Measurements from ENCODE around the gene GDF3. TPM values are rescaled to one million over a fixed set of nuclear protein-coding genes. Genes with fewer than 3 reads are reported as not detected.
"Not testable (repeated sequence)": the region's sequence is repeated elsewhere in the genome, so short reads cannot be mapped to it uniquely, and the experiment has no call there.

The GDF3 gene
- not detected for total RNA-seq

GRCh38 chr12:7695566-7696197 is at the start of gene GDF3:
TSS of gene GDF3 (minus strand) at chr12:7695775. CDS start at chr12:7695728, 47 bp downstream.
- POLR2A ChIA-PET: no interaction called here
- CTCF ChIA-PET: no interaction called here

GRCh38 chr12:7732993-7733392 is 37.4 kb upstream of the GDF3 start:
- ChIA-PET CTCF (no interaction called here), POLR2A (no interaction called here)

GRCh38 chr12:7731486-7731885 is 35.9 kb upstream of the GDF3 start:
- CTCF ChIA-PET: no interaction called here
- POLR2A ChIA-PET: no interaction called here

GRCh38 chr12:7730984-7731383 is 35.4 kb upstream of the GDF3 start:
- CTCF ChIA-PET, POLR2A ChIA-PET: not testable (repeated sequence)

- CTCF ChIA-PET: no interaction called here
These were observed 34.2 kb upstream of the GDF3 start for GRCh38 chr12:7729746-7730145.

GRCh38 chr12:7723926-7724325 is 28.4 kb upstream of the GDF3 start:
- ChIA-PET POLR2A (no interaction called here), CTCF (interaction anchor here (0.7 kb wide), 2 partner anchors 19 to 27 kb away, joined by 3 read pairs; no protein-coding TSS in a partner anchor)

More at GRCh38 chr12:7729746-7730145, 34.2 kb upstream of the GDF3 start:
- POLR2A ChIA-PET: no interaction called here

GRCh38 chr12:7719946-7720730 is 24.6 kb upstream of the GDF3 start:
- CTCF ChIA-PET: no interaction called here
- POLR2A ChIA-PET: no interaction called here

GRCh38 chr12:7716381-7716780 is 20.8 kb upstream of the GDF3 start:
- ChIA-PET CTCF (no interaction called here), POLR2A (no interaction called here)

- ChIA-PET POLR2A (no interaction called here), CTCF (no interaction called here)
These were observed 17.4 kb upstream of the GDF3 start for GRCh38 chr12:7712841-7713442.

- CTCF ChIA-PET: no interaction called here
- POLR2A ChIA-PET: no interaction called here
These were observed 15.6 kb upstream of the GDF3 start, which contains the start of gene DPPA3 for GRCh38 chr12:7711133-7711532. TSS of gene DPPA3 (plus strand) at chr12:7711433. CDS start at chr12:7711571, 138 bp downstream.

GRCh38 chr12:7709969-7710675 is 14.5 kb upstream of the GDF3 start:
- POLR2A ChIA-PET: interaction anchor here (0.5 kb wide), 1 partner anchor 651 kb away, joined by 3 read pairs; no protein-coding TSS in a partner anchor
- CTCF ChIA-PET: no interaction called here

GRCh38 chr12:7705846-7706245 is 10.3 kb upstream of the GDF3 start:
- CTCF ChIA-PET: no interaction called here
- POLR2A ChIA-PET: no interaction called here

GRCh38 chr12:7695237-7695560 is 376 bp downstream of the GDF3 start:
- POLR2A ChIA-PET: no interaction called here
- CTCF ChIA-PET: no interaction called here

- ChIA-PET CTCF (no interaction called here), POLR2A (no interaction called here)
These were observed 879 bp downstream of the GDF3 start for GRCh38 chr12:7694556-7695236.

- ChIA-PET CTCF (no interaction called here), POLR2A (no interaction called here)
These were observed 1.8 kb downstream of the GDF3 start for GRCh38 chr12:7693793-7694192.

GRCh38 chr12:7681535-7681934 is 14.0 kb downstream of the GDF3 start:
- ChIA-PET CTCF (no interaction called here), POLR2A (no interaction called here)

- ChIA-PET CTCF (interaction anchor here (0.7 to 0.9 kb wide), 2 partner anchors 128 kb away, joined by 3 to 4 read pairs; no protein-coding TSS in a partner anchor), POLR2A (no interaction called here)
These were observed 16.1 kb downstream of the GDF3 start for GRCh38 chr12:7679251-7680045.

GRCh38 chr12:7678744-7679143 is 16.8 kb downstream of the GDF3 start:
- POLR2A ChIA-PET: no interaction called here
- CTCF ChIA-PET: interaction anchor here (0.9 to 1.1 kb wide), 2 partner anchors 123 to 129 kb away, joined by 3 read pairs; no protein-coding TSS in a partner anchor

- CTCF ChIA-PET: interaction anchor here (1.1 kb wide), 2 partner anchors 82 to 125 kb away, joined by 3 read pairs; no protein-coding TSS in a partner anchor
- POLR2A ChIA-PET: not testable (repeated sequence)
These were observed 18.1 kb downstream of the GDF3 start for GRCh38 chr12:7677432-7677888.
